Activated T-helper 1 cell treated with anti-CD3 and anti-CD28 coated beads, Interleukin-12 subunit alpha, Interleukin-12 subunit beta, Interleukin-2, Interleukin-4 antibody, amounts not matched to agents 30 ng/mL and 10 ng/mL and 1 ng/mL, durations not matched to agents 14 hours and 24 hours and 36 hours (primary cell): ENCODE results near the gene ZNF469. TPM values are rescaled to one million over a fixed set of nuclear protein-coding genes. Genes with fewer than 3 reads are reported as not detected.
A peak's percentile ranks its signal among the peaks of the same experiment; 100 is the strongest.

ENCODE experiments used
- DNase-seq: peaks from one replicate; pipeline ENCODE4 v3.0.0; 2021; ENCODE audit warnings: low spot score
- H3K27ac Mint-ChIP-seq: one replicate; pipeline ENCODE4 v1.8.0; 2021; ENCODE audit warnings: mild to moderate bottlenecking, mixed read lengths
- H3K27me3 Mint-ChIP-seq: one replicate; pipeline ENCODE4 v1.8.0; 2022; ENCODE audit warnings: mild to moderate bottlenecking, moderate library complexity, mixed read lengths; ENCODE audit not compliant: insufficient read depth
- H3K36me3 Mint-ChIP-seq: one replicate; pipeline ENCODE4 v1.8.0; 2021; ENCODE audit warnings: low read depth, mixed read lengths
- H3K4me1 Mint-ChIP-seq: one replicate; pipeline ENCODE4 v1.8.0; 2021; ENCODE audit warnings: low read depth, mixed read lengths
- H3K4me3 Mint-ChIP-seq: one replicate; pipeline ENCODE4 v1.8.0; 2021; ENCODE audit warnings: mild to moderate bottlenecking, moderate library complexity, mixed read lengths
- H3K9me3 Mint-ChIP-seq: one replicate; pipeline ENCODE4 v1.8.0; 2021; ENCODE audit warnings: mixed read lengths
- intact Hi-C: fragments of 100-400 bp; cut with micrococcal nuclease; formaldehyde crosslinking; loops from one replicate; pipeline ENCODE4 v1.15.1; 2024
- total RNA-seq: library from RNA; stranded (reverse); gene quantifications from 2 replicates; pipeline ENCODE4 v1.2.3, GENCODE V29; 2022

ZNF469 gene
- total RNA-seq, 1 donor from 2014 or later, result 0.57 TPM

- Mint-ChIP-seq H3K9me3 (no peaks in the 10 kb centered on the region), H3K4me3 (no peak overlapping the region), H3K36me3 (no peaks in the 10 kb centered on the region), H3K27me3 (peaks cover 1% of the 10 kb centered on the region), H3K4me1 (no peaks in the 10 kb centered on the region), H3K27ac (no peak overlapping the region)
- intact Hi-C loops, result no loop called here
- no peak for DNase-seq
Measured at GRCh38 chr16:88343271-88343791, 39.4 kb upstream of the ZNF469 start.

GRCh38 chr16:88344411-88345030, 38.2 kb upstream of the ZNF469 start:
- Mint-ChIP-seq H3K27me3 (peaks cover 1% of the 10 kb centered on the region), H3K4me3 (no peak overlapping the region), H3K9me3 (no peaks in the 10 kb centered on the region), H3K36me3 (no peaks in the 10 kb centered on the region), H3K27ac (no peak overlapping the region), H3K4me1 (no peaks in the 10 kb centered on the region)
- no peak for DNase-seq
- intact Hi-C loops, result no loop called here

- Mint-ChIP-seq H3K36me3 (no peaks in the 10 kb centered on the region), H3K4me3 (no peak overlapping the region), H3K27ac (no peak overlapping the region), H3K9me3 (no peaks in the 10 kb centered on the region), H3K4me1 (no peaks in the 10 kb centered on the region), H3K27me3 (peaks cover 1% of the 10 kb centered on the region)
- intact Hi-C loops, result no loop called here
- no peak for DNase-seq
Measured at GRCh38 chr16:88345031-88345720, 37.6 kb upstream of the ZNF469 start.

- Mint-ChIP-seq H3K27me3 (peaks cover 1% of the 10 kb centered on the region), H3K27ac (no peak overlapping the region), H3K4me1 (no peaks in the 10 kb centered on the region), H3K4me3 (no peak overlapping the region), H3K36me3 (no peaks in the 10 kb centered on the region), H3K9me3 (no peaks in the 10 kb centered on the region)
- intact Hi-C loops, result no loop called here
- no peak for DNase-seq
Measured at GRCh38 chr16:88345721-88346560, 36.8 kb upstream of the ZNF469 start.

- intact Hi-C loops, result no loop called here
- no peaks in the 10 kb centered on the region for H3K9me3 Mint-ChIP-seq
- H3K27me3 Mint-ChIP-seq, result peaks cover 1% of the 10 kb centered on the region
- no peaks in the 10 kb centered on the region for H3K36me3 Mint-ChIP-seq
- H3K4me3 Mint-ChIP-seq, result no peak overlapping the region
- H3K27ac Mint-ChIP-seq, result no peak overlapping the region
- no peak for DNase-seq
- no peaks in the 10 kb centered on the region for H3K4me1 Mint-ChIP-seq
Measured at GRCh38 chr16:88346680-88347505, 35.9 kb upstream of the ZNF469 start.

GRCh38 chr16:88347656-88348376, 34.9 kb upstream of the ZNF469 start:
- H3K27ac Mint-ChIP-seq, result peak overlapping the region; percentile 29
- no peaks in the 10 kb centered on the region for H3K36me3 Mint-ChIP-seq
- H3K27me3 Mint-ChIP-seq, result peaks cover 1% of the 10 kb centered on the region
- no peak overlapping the region for H3K4me3 Mint-ChIP-seq
- intact Hi-C loops, result no loop called here
- no peaks in the 10 kb centered on the region for H3K9me3 Mint-ChIP-seq
- no peaks in the 10 kb centered on the region for H3K4me1 Mint-ChIP-seq
- DNase-seq, result peak; percentile 12

GRCh38 chr16:88348377-88349152, 34.2 kb upstream of the ZNF469 start:
- Mint-ChIP-seq H3K4me3 (no peak overlapping the region), H3K4me1 (no peaks in the 10 kb centered on the region), H3K9me3 (no peaks in the 10 kb centered on the region), H3K27ac (peak overlapping the region; percentile 29), H3K36me3 (no peaks in the 10 kb centered on the region), H3K27me3 (peaks cover 1% of the 10 kb centered on the region)
- intact Hi-C loops, result no loop called here
- DNase-seq, result no peak

- DNase-seq, result no peak
- intact Hi-C loops, result no loop called here
- H3K4me1 Mint-ChIP-seq, result no peaks in the 10 kb centered on the region
- H3K36me3 Mint-ChIP-seq, result no peaks in the 10 kb centered on the region
- H3K4me3 Mint-ChIP-seq, result no peak overlapping the region
- H3K27ac Mint-ChIP-seq, result no peak overlapping the region
- no peaks in the 10 kb centered on the region for H3K9me3 Mint-ChIP-seq
- H3K27me3 Mint-ChIP-seq, result peaks cover 1% of the 10 kb centered on the region
Measured at GRCh38 chr16:88349153-88349902, 33.4 kb upstream of the ZNF469 start.

GRCh38 chr16:88349903-88350900, 32.6 kb upstream of the ZNF469 start:
- Mint-ChIP-seq H3K4me1 (no peaks in the 10 kb centered on the region), H3K4me3 (no peak overlapping the region), H3K36me3 (no peaks in the 10 kb centered on the region), H3K27me3 (peaks cover 1% of the 10 kb centered on the region), H3K9me3 (no peaks in the 10 kb centered on the region), H3K27ac (no peak overlapping the region)
- intact Hi-C loops, result no loop called here
- DNase-seq, result no peak

- no peaks in the 10 kb centered on the region for H3K36me3 Mint-ChIP-seq
- intact Hi-C loops, result no loop called here
- no peak overlapping the region for H3K27ac Mint-ChIP-seq
- peaks cover 1% of the 10 kb centered on the region for H3K27me3 Mint-ChIP-seq
- H3K4me1 Mint-ChIP-seq, result no peaks in the 10 kb centered on the region
- H3K4me3 Mint-ChIP-seq, result no peak overlapping the region
- DNase-seq, result no peak
- H3K9me3 Mint-ChIP-seq, result no peaks in the 10 kb centered on the region
Measured at GRCh38 chr16:88350922-88351321, 31.8 kb upstream of the ZNF469 start.
